WTC11 (cell line): ENCODE measurements around the gene RAPGEF1. TPM values are rescaled to one million over a fixed set of nuclear protein-coding genes. Genes with fewer than 3 reads are reported as not detected.

Experiments used
- ATAC-seq: fragments of 200-7000 bp; cut with Tn5 transposase; 2 replicates; pipeline ENCODE4 v1.10.0; 2021; ENCODE audit warnings: mild to moderate bottlenecking, moderate library complexity
- CTCF ChIA-PET: fragments of 300-600 bp; sonication (Branson Sonifier 250); formaldehyde crosslinking; loops from one replicate; lab custom pipeline; 2021; ENCODE audit warnings: antibody characterized with exemption; lab: Charles Lee
- POLR2A ChIA-PET: fragments of 350-600 bp; sonication (Branson Sonifier 250); formaldehyde crosslinking; loops from one replicate; lab custom pipeline; 2021; ENCODE audit warnings: antibody characterized with exemption; lab: Charles Lee
- DNase-seq: peaks from one replicate; pipeline ENCODE4 v3.0.0; 2021; ENCODE audit warnings: low spot score
- H3K27ac Mint-ChIP-seq: 2 replicates; pipeline ENCODE4 v1.8.0; 2021; ENCODE audit warnings: mixed read lengths
- H3K27me3 Mint-ChIP-seq: 2 replicates; pipeline ENCODE4 v1.8.0; 2021; ENCODE audit warnings: low read depth, mild to moderate bottlenecking, moderate library complexity, mixed read lengths
- H3K36me3 Mint-ChIP-seq: 2 replicates; pipeline ENCODE4 v1.8.0; 2021; ENCODE audit warnings: mixed read lengths
- H3K4me1 Mint-ChIP-seq: 2 replicates; pipeline ENCODE4 v1.8.0; 2022; ENCODE audit warnings: mixed read lengths
- H3K4me3 Mint-ChIP-seq: 2 replicates; pipeline ENCODE4 v1.8.0; 2021; ENCODE audit warnings: mild to moderate bottlenecking, moderate library complexity, mixed read lengths
- H3K9me3 Mint-ChIP-seq: 2 replicates; pipeline ENCODE4 v1.8.0; 2021; ENCODE audit warnings: mixed read lengths
- ETV6 ChIP-seq: sonication (generic); formaldehyde crosslinking; IDR thresholded peaks from 2 replicates; pipeline ENCODE4 v1.8.1; 2022; ENCODE audit warnings: mild to moderate bottlenecking, missing genetic modification reagents
- FOXP1 ChIP-seq: sonication (generic); formaldehyde crosslinking; IDR thresholded peaks from 2 replicates; pipeline ENCODE4 v1.8.0; 2022; ENCODE audit warnings: missing genetic modification reagents, mild to moderate bottlenecking, moderate library complexity, borderline replicate concordance
- FOXP4 ChIP-seq: sonication (generic); formaldehyde crosslinking; IDR thresholded peaks from 2 replicates; pipeline ENCODE4 v1.8.0; 2022; ENCODE audit warnings: mild to moderate bottlenecking, missing genetic modification reagents
- GRHL2 ChIP-seq: fragments of 250-450 bp; sonication (Bioruptor Pico); IDR thresholded peaks from 2 replicates; pipeline ENCODE4 v1.8.0; 2022; ENCODE audit warnings: mild to moderate bottlenecking, moderate library complexity; ENCODE audit not compliant: insufficient replicate concordance, severe bottlenecking
- NR3C1 ChIP-seq: sonication (generic); formaldehyde crosslinking; conservative IDR thresholded peaks from 2 replicates; pipeline ENCODE4 v1.8.1; 2023; ENCODE audit warnings: low read depth, mild to moderate bottlenecking, missing genetic modification reagents
- PRDM15 ChIP-seq: sonication (generic); formaldehyde crosslinking; IDR thresholded peaks from 2 replicates; pipeline ENCODE4 v1.8.0; 2022; ENCODE audit warnings: missing genetic modification reagents
- PRRX2 ChIP-seq: fragments of 250-450 bp; sonication (Bioruptor Pico); IDR thresholded peaks from 2 replicates; pipeline ENCODE4 v1.8.0; 2021; ENCODE audit warnings: mild to moderate bottlenecking
- STAT6 ChIP-seq: sonication (generic); formaldehyde crosslinking; conservative IDR thresholded peaks from 2 replicates; pipeline ENCODE4 v1.8.1; 2023; ENCODE audit warnings: mild to moderate bottlenecking, low read depth, missing genetic modification reagents, moderate library complexity
- ZNF121 ChIP-seq: sonication (generic); formaldehyde crosslinking; IDR thresholded peaks from 2 replicates; pipeline ENCODE4 v1.8.0; 2023; ENCODE audit warnings: missing genetic modification reagents
- total RNA-seq: library from RNA; stranded (reverse); gene quantifications from 3 replicates; pipeline ENCODE4 v1.2.3, GENCODE V29; 2021
- TF ChIP-seq, protein P1 (sequence below): fragments of 200-600 bp; IDR thresholded peaks from 2 replicates; pipeline ENCODE4 v1.8.0; 2022; ENCODE audit warnings: antibody characterized with exemption

Gene RAPGEF1
- total RNA-seq, 1 experiment from 2014 or later = 66.2 TPM

GRCh38 chr9:131649646-131650045, 90.2 kb downstream of the RAPGEF1 start:
- peaks cover 9% of the 10 kb centered on the region for H3K4me1 Mint-ChIP-seq
- no peak overlapping the region; the same call in 1 of the 2 replicates for H3K27ac Mint-ChIP-seq
- ATAC-seq (no peak), DNase-seq (no peak)
- H3K36me3 Mint-ChIP-seq = peaks cover 6% of the 10 kb centered on the region; the same call in 1 of the 2 replicates
- H3K27me3 Mint-ChIP-seq = no peaks in the 10 kb centered on the region
- H3K9me3 Mint-ChIP-seq = no peaks in the 10 kb centered on the region
- ChIA-PET POLR2A (no interaction called here), CTCF (no interaction called here)
- TF ChIP-seq FOXP4 = no peak
- TF ChIP-seq ETV6 = no peak
- no peak for TF ChIP-seq STAT6 (CRISPR knock-in tag)
- no peak for TF ChIP-seq NR3C1
- TF ChIP-seq ZNF121 (CRISPR knock-in tag) = no peak
- TF ChIP-seq PRRX2 (CRISPR knock-in tag) = no peak
- TF ChIP-seq GRHL2 (CRISPR knock-in tag) = no peak
- TF ChIP-seq FOXP1 = no peak
- no peak overlapping the region for H3K4me3 Mint-ChIP-seq

- TF ChIP-seq, protein P1, sequence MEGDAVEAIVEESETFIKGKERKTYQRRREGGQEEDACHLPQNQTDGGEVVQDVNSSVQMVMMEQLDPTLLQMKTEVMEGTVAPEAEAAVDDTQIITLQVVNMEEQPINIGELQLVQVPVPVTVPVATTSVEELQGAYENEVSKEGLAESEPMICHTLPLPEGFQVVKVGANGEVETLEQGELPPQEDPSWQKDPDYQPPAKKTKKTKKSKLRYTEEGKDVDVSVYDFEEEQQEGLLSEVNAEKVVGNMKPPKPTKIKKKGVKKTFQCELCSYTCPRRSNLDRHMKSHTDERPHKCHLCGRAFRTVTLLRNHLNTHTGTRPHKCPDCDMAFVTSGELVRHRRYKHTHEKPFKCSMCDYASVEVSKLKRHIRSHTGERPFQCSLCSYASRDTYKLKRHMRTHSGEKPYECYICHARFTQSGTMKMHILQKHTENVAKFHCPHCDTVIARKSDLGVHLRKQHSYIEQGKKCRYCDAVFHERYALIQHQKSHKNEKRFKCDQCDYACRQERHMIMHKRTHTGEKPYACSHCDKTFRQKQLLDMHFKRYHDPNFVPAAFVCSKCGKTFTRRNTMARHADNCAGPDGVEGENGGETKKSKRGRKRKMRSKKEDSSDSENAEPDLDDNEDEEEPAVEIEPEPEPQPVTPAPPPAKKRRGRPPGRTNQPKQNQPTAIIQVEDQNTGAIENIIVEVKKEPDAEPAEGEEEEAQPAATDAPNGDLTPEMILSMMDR = no peak
- peak; percentile 68 for TF ChIP-seq PRDM15 (CRISPR knock-in tag)
- peaks cover 9% of the 10 kb centered on the region; the same call in 1 of the 2 replicates for H3K36me3 Mint-ChIP-seq
- ATAC-seq (no peak; the same call in 1 of the 2 replicates), DNase-seq (no peak)
- ChIA-PET CTCF (no interaction called here), POLR2A (no interaction called here)
- H3K27ac Mint-ChIP-seq = peak overlapping the region; percentile 80; the same call in 1 of the 2 replicates
- peaks cover 24% of the 10 kb centered on the region for H3K4me1 Mint-ChIP-seq
- no peaks in the 10 kb centered on the region for H3K27me3 Mint-ChIP-seq
- no peak overlapping the region for H3K4me3 Mint-ChIP-seq
- no peaks in the 10 kb centered on the region for H3K9me3 Mint-ChIP-seq
Observed at GRCh38 chr9:131645078-131645776, 94.6 kb downstream of the RAPGEF1 start.
